GM12878 (cell line): ENCODE results near the gene SF1.

Experiments used
- CBX3 ChIP-seq: fragments of 200-600 bp; sonication (generic); IDR thresholded peaks from 2 replicates; pipeline ENCODE4 v1.6.1; 2016; ENCODE audit warnings: low read depth, borderline replicate concordance
- CTCF ChIP-seq, 3 experiments: IDR thresholded peaks in 2 of 3; conservative IDR thresholded peaks in 1 of 3; 2 replicates each; pipeline ENCODE4 v1.5.1; 2011; ENCODE audit warnings: low read depth in 3 of 3, low read length in 3 of 3, mild to moderate bottlenecking in 3 of 3, control low read depth in 2 of 3, moderate library complexity in 2 of 3, inconsistent platforms in 1 of 3, mixed read lengths in 1 of 3; ENCODE audit not compliant: control insufficient read depth in 2 of 3, insufficient read depth in 1 of 3; ENCODE audit errors: extremely low read depth in 1 of 3
- LARP7 ChIP-seq: fragments of 450-650 bp; IDR thresholded peaks from 2 replicates; pipeline ENCODE4 v1.6.1; 2017; ENCODE audit warnings: mild to moderate bottlenecking
- MAX ChIP-seq: IDR thresholded peaks from 2 replicates; pipeline ENCODE4 v1.6.1; 2012; ENCODE audit warnings: low read depth, low read length, improper control_type of control experiment
- MEF2A ChIP-seq: IDR thresholded peaks from 2 replicates; pipeline ENCODE4 v1.6.1; 2011; ENCODE audit warnings: low read depth, mild to moderate bottlenecking, low read length, moderate library complexity; ENCODE audit not compliant: insufficient read depth
- POLR2A ChIP-seq: IDR thresholded peaks from 2 replicates; pipeline ENCODE4 v1.6.1; 2011; ENCODE audit warnings: low read depth, mild to moderate bottlenecking, low read length
- RBBP5 ChIP-seq: fragments of 200-600 bp; sonication (generic); conservative IDR thresholded peaks from 2 replicates; pipeline ENCODE4 v1.6.1; 2016
- REST ChIP-seq: IDR thresholded peaks from 2 replicates; pipeline ENCODE4 v1.6.1; 2012; ENCODE audit warnings: mild to moderate bottlenecking, low read depth, low read length
- TCF12 ChIP-seq: IDR thresholded peaks from 2 replicates; pipeline ENCODE4 v1.6.1; 2011; ENCODE audit warnings: low read depth, mild to moderate bottlenecking, low read length

DNA sequence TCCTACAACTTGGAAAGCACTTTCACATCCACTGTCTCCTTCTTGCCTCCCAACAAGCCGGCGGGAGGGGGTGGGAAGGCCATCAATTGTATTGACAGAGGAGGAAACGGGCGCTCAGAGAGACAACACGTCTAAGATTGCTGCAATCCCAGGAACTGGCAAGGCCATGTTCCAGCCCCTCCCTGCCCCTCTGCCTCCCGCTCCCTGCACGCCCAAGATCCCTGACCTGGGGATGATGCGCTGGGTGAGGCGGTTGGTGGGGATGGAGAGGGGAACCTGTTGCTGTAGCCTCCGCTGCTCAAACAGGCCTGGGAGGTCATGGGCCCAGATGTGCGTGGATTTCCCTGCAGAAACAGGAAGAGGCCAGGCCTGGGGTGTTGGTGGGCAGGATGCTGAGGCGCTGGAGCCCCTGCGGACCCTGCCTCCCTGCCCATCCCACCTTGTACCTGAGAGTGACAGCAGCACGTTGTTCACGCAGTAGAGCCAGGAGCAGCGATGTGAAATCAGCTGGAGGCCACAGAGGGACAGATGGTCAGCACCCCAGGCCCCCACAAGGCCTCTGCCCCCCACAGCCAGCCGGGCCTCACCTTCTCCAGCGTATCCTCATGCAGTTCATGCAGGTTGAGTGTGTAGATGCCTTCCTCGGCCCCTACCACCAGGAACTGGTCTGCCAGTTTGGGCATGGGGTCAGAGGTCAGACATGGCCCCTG is 17.9 kb upstream of the SF1 start:
- no peak for TF ChIP-seq CTCF (IDR thresholded peaks at IDR 0.05 in 2 of 3, conservative IDR thresholded peaks at IDR 0.05 in 1 of 3; ENCODE audit: control insufficient read depth in 2 of 3, extremely low read depth in 1 of 3, insufficient read depth in 1 of 3, low read depth in 3 of 3, low read length in 3 of 3)
- TF ChIP-seq POLR2A = no peak
- no peak for TF ChIP-seq CBX3
- TF ChIP-seq MEF2A = no peak
- no peak for TF ChIP-seq REST
- TF ChIP-seq MAX = no peak
- no peak for TF ChIP-seq TCF12
- no peak for TF ChIP-seq LARP7
- no peak for TF ChIP-seq RBBP5
